Thyroid gland (tissue), 4 donors: Measurements from ENCODE around the gene UBE2G1.

Experiments used
- POLR2A ChIP-seq, 2 donors: fragments of 450-650 bp; IDR thresholded peaks; one replicate each; pipeline ENCODE4 v1.6.1; 2017; ENCODE audit warnings: antibody characterized with exemption in 2 of 2, mild to moderate bottlenecking in 2 of 2, moderate library complexity in 1 of 2
- TF ChIP-seq, protein P1 (sequence below), 6 experiments: fragments of 200-600 bp in 3 of 6; fragments of 450-650 bp in 3 of 6; sonication (generic) in 3 of 6; IDR thresholded peaks; one replicate each; pipeline ENCODE4 v1.5.1; 2016 to 2019; ENCODE audit warnings: antibody characterized with exemption in 6 of 6, mild to moderate bottlenecking in 2 of 6, inconsistent platforms in 1 of 6, moderate library complexity in 1 of 6

DNA sequence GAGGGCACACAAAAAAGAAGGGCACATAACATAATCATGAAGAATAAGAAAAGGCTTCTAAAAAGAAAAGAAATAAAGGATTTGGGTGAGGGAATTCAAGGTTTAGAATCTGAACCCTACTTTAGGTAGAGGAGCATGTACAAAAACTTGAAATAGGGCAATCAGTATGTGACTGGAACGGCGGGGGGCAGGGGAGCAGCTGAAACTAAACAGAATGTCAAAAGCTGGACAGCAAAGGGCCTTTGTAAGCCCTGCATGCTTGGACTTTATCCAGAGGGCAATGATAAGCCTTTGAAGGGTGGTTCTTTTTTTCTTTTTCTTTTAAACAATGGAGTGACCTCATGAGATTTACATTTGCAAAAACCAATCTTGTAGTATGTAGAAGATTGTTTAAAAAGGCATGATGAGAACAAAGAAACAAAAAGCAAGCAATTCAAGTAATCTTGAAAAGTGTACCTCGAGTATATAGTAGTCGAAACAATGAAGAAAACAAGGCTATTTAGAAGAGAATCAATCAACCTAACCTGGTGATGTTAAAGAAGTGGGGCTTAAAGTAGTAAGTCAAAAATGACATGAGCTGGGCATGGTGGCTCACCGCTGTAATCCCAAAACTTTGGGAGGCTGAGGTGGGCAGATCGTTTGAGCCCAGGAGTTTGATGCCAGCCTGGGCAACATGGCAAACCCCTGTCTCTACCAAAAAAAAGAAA, 56.0 kb downstream of the UBE2G1 start:
- no peak for TF ChIP-seq POLR2A (IDR thresholded peaks at IDR 0.05)
- TF ChIP-seq, protein P1, sequence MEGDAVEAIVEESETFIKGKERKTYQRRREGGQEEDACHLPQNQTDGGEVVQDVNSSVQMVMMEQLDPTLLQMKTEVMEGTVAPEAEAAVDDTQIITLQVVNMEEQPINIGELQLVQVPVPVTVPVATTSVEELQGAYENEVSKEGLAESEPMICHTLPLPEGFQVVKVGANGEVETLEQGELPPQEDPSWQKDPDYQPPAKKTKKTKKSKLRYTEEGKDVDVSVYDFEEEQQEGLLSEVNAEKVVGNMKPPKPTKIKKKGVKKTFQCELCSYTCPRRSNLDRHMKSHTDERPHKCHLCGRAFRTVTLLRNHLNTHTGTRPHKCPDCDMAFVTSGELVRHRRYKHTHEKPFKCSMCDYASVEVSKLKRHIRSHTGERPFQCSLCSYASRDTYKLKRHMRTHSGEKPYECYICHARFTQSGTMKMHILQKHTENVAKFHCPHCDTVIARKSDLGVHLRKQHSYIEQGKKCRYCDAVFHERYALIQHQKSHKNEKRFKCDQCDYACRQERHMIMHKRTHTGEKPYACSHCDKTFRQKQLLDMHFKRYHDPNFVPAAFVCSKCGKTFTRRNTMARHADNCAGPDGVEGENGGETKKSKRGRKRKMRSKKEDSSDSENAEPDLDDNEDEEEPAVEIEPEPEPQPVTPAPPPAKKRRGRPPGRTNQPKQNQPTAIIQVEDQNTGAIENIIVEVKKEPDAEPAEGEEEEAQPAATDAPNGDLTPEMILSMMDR (IDR thresholded peaks at IDR 0.05) = no peak
